ENCODE results near the gene POP7.
"Not testable (repeated sequence)": the region's sequence is repeated elsewhere in the genome, so short reads cannot be mapped to it uniquely, and the experiment has no call there.

Gene POP7

DNA sequence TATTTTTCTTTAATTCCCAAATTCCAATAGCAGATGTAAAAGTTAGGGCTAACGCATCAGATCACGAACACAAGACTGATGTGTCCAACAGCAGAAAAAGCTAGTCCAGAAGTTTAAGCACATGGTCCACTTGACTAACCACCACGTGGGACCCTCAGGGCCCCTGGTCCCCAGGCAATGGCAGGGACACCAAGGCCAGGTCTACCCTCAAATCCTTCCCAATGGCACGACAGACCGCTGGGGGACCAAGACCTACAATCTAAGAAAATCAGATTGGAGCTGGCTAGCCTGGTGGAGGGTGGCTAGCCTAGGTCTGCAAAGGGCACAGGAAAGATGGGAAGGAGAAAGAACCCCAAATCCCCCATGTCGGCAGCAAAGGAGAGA, 13.4 kb upstream of the POP7 start:
- DNase-seq = no peak

DNA sequence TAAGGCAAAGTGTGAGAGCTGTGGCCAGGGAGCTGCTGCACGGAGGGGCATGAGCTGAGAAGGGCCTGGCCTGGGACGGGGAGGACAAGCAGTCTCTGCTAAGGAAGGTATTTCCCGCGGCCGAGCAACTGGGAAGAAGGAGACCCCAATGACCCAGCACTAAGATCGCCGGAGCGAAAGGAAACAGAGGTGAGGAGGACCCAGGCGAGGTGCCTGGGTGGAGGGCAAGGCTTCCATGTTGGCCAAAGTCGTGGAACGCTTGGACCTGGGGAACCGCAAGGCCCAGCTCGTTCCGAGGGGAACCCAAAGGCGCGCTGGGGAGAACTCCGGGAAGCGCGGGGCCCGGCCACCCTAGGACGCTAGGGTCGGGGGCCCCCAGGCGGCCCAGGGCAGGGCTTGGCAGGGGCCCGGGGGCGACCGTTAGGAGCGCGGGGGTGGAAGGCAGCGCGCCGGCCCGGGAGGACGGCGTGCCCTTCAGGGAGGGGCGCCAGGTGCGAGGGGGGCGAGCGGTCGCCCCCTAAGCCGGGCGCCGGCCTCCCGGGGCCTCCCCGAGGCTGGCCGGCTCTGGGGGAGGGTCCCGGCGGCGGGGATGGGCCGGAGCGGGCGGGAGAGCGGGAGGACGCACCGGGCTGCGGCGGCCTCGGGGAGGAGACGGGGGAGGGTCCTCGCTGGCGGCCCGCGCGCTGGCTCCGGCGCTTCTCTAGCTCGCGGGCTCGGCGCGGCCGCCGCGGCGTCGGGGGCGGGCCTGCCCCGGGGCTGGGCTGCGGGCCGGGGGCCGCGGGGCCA, 12.4 kb upstream of the POP7 start:
- DNase-seq = no peak

- DNase-seq = peak; percentile 67 to 79
These were observed 11.7 kb upstream of the POP7 start, which contains the start of gene GIGYF1 for GRCh38 chr7:100694098-100694745. GIGYF1 (minus strand) TSS chr7:100694250; CDS start chr7:100688238, 6,012 bp downstream.

- DNase-seq = no peak
These were observed 9.8 kb upstream of the POP7 start for GRCh38 chr7:100696123-100696521.

DNA sequence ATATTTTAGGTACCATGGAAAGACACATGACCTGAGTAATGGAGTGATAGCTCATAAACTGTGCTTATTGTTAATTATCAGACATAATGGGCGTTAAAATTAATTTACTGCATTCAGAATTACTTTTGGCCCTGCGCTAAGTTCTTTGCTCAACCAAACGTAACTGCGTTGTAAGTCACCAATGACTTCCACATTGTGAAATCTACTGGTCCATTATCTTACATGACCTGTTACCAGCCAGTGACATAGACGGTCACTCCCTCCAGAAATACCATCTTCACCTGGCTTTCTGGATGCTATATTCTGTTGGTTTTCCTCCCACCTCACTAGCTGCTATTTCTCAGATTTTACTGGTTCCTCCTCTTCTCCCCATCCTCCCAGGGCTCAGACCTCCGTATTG, 6.9 kb upstream of the POP7 start:
- DNase-seq = no peak

- DNase-seq = not testable (repeated sequence)
These were observed 4.8 kb upstream of the POP7 start for GRCh38 chr7:100701089-100701488.

- DNase-seq = peak; percentile 70 to 77
These were observed 585 bp upstream of the POP7 start for GRCh38 chr7:100705320-100705752.

- no peak for DNase-seq
These were observed 871 bp downstream of the POP7 start for GRCh38 chr7:100706672-100707311.

GRCh38 chr7:100708395-100708794, 2.5 kb downstream of the POP7 start:
- DNase-seq = no peak

GRCh38 chr7:100710452-100710851, 4.5 kb downstream of the POP7 start:
- no peak for DNase-seq

DNA sequence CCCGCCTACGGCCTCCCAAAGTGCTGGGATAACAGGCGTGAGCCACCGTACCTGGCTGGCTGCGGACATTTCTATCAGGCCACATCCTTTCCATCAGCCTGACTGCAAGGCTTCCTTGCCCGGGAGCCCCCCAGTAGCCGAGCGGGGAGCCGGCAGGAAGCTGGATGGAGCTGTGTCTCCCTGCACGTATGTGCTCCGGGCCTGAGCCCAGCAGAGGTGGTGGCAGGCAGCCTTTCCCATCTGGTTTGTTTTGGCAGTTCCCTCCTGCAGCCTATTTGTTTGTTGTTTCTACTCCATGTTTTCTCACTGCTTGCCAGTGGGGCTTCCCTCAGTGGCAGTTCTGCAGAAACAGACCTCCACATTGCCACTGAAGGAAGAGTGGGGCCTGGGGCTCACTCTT, 5.4 kb downstream of the POP7 start:
- DNase-seq = no peak

DNA sequence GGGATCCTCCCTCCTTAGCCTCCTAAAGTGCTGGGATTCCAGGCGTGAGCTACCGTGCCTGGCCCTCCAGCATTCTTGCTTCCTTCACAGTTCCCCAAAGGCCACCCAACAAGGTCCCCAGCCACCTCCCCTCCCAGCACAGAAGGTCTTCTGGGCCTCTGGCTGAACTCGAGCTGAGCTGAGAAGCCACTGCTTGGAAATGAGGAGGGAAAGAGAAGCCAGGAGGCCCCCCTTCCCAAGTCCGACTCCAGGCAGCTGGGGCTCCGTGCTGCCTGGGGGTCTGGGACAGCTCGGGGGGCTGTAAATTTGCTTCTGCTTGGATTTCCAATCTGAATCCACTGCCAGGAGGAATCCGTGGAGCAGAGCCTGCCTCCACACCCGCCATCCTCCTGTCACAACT, 8.8 kb downstream of the POP7 start:
- DNase-seq = no peak

DNA sequence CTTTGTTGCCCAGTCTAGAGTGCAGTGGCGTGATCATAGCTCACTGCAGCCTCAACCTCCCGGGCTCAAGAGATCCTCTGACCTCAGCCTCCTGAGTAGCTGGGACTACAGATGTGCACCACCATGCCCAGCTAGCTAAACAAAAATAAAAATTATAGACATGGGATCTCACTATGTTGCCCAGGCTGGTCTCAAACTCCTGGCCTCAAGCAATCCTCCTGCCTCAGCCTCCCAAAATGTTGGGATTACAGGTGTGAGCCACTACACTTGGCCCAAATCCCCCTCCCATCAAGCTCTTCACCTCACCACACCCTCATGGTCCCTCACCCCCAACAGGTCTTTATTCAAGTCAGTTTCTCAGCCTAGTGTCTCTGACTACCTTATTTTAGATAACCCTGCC, 11.2 kb downstream of the POP7 start:
- DNase-seq = not testable (repeated sequence)

GRCh38 chr7:100719523-100720278, 13.8 kb downstream of the POP7 start:
- DNase-seq = no peak

- DNase-seq = no peak
These were observed 14.4 kb downstream of the POP7 start, which contains the start of gene EPO for GRCh38 chr7:100720279-100720670. EPO (plus strand) TSS chr7:100720468; CDS start chr7:100720981, 513 bp downstream.

DNA sequence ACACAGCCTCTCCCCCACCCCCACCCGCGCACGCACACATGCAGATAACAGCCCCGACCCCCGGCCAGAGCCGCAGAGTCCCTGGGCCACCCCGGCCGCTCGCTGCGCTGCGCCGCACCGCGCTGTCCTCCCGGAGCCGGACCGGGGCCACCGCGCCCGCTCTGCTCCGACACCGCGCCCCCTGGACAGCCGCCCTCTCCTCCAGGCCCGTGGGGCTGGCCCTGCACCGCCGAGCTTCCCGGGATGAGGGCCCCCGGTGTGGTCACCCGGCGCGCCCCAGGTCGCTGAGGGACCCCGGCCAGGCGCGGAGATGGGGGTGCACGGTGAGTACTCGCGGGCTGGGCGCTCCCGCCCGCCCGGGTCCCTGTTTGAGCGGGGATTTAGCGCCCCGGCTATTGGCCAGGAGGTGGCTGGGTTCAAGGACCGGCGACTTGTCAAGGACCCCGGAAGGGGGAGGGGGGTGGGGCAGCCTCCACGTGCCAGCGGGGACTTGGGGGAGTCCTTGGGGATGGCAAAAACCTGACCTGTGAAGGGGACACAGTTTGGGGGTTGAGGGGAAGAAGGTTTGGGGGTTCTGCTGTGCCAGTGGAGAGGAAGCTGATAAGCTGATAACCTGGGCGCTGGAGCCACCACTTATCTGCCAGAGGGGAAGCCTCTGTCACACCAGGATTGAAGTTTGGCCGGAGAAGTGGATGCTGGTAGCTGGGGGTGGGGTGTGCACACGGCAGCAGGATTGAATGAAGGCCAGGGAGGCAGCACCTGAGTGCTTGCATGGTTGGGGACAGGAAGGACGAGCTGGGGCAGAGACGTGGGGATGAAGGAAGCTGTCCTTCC, 15.0 kb downstream of the POP7 start:
- no peak for DNase-seq

- no peak for DNase-seq
These were observed 15.5 kb downstream of the POP7 start for GRCh38 chr7:100721505-100721812.

GRCh38 chr7:100722480-100723212, 16.7 kb downstream of the POP7 start:
- no peak for DNase-seq

DNA sequence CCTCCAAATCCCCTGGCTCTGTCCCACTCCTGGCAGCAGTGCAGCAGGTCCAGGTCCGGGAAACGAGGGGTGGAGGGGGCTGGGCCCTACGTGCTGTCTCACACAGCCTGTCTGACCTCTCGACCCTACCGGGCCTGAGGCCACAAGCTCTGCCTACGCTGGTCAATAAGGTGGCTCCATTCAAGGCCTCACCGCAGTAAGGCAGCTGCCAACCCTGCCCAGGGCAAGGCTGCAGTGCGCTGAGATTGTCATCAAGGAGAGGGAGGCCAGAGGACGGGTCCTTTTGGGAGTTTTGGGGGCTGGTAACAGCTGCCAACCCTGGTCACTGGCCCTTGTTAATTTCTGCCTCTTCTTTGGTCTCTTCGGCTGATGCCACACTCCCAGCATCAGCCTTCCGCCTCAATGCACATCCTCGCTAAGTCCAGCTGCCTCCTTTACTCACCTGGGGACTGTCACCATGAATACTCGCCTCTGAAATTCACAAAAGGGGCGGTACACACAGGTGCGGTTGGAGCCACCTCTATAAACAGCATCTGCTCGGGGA, 17.9 kb downstream of the POP7 start:
- DNase-seq = no peak

DNA sequence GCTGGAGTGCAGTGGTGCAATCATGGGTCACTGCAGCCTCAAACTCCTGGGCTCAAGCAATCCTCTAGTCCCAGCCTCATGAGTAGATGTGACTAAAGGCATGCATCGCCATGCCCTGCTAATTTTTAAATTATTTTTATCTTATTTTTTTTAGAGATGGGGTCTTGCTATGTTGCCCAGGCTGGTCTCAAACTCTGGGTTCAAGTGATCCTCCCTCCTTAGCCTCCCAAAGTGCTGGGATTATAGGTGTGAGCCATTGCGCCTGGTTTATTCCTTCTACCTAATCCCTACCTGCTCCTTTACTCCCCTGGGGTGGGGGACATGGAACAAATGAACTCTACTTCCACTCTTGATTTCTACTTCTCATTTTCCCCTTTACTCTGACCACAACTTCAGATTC, 18.4 kb downstream of the POP7 start:
- not testable (repeated sequence) for DNase-seq

Data from CD4-positive, alpha-beta T cell treated with Interferon alpha-2 for 1 hour (primary cell).